ENCODE measurements around the gene UBE2D3. TPM values are rescaled to one million over a fixed set of nuclear protein-coding genes. Genes with fewer than 3 reads are reported as not detected.
A peak's percentile ranks its signal among the peaks of the same experiment; 100 is the strongest.

The UBE2D3 gene
- total RNA-seq, 1 donor, result 399 TPM

GRCh38 chr4:102815981-102816380 is 11.4 kb downstream of the UBE2D3 start:
- DNase-seq (ENCODE audit: low read depth), result peak; percentile 67
- H3K4me3 ChIP-seq (ENCODE audit: low read depth, low read length), result no peak overlapping the region
- TF ChIP-seq CTCF (IDR thresholded peaks at IDR 0.05; ENCODE audit: insufficient read depth, low read depth, low read length), result no peak

DNA sequence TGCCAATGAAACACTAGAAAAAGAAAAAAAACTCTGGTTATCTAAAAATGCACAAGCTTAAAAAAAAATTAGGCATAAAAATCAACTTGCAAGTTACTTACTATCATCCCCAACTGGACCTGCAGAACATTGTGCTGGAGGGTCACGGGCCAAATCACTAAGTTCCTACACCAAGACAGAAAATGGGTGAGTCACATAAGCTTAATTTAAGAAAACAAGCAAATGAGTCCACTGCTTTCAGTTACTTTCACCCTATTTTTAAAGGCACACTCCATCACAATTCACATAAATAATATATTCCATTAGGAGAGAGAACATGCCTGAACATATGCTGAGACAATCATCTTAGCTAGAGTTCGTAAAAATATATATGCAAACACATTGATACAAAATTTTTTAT is 17.7 kb downstream of the UBE2D3 start:
- no peak for DNase-seq (ENCODE audit: low read depth)
- no peak overlapping the region for H3K4me3 ChIP-seq (ENCODE audit: low read depth, low read length)
- TF ChIP-seq CTCF (IDR thresholded peaks at IDR 0.05; ENCODE audit: insufficient read depth, low read depth, low read length), result no peak

GRCh38 chr4:102809190-102809589 is 18.2 kb downstream of the UBE2D3 start:
- DNase-seq (ENCODE audit: low read depth), result no peak
- no peak for TF ChIP-seq CTCF (IDR thresholded peaks at IDR 0.05; ENCODE audit: insufficient read depth, low read depth, low read length)
- no peak overlapping the region for H3K4me3 ChIP-seq (ENCODE audit: low read depth, low read length)

DNA sequence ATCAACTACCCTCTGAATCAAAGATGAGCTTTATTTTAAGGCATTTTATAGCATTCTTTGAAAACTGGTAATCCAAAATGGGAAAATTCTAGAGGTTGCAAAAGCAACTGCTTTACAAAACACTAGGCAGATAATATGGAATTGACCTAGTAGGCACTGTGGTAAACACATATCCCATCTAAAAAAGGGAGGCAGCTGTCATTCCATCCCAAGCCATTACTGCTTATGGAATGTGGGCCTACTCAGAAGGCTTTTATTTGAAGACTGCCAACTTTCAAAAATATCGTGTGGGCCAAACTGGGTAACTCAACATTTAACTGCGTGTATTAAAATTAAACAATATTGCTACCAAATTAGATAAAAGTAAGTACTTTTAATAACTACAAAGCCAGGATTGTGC is 19.3 kb downstream of the UBE2D3 start:
- no peak for DNase-seq (ENCODE audit: low read depth)
- no peak for TF ChIP-seq CTCF (IDR thresholded peaks at IDR 0.05; ENCODE audit: insufficient read depth, low read depth, low read length)
- no peak overlapping the region for H3K4me3 ChIP-seq (ENCODE audit: low read depth, low read length)

GRCh38 chr4:102807345-102807744 is 20.0 kb downstream of the UBE2D3 start:
- no peak for DNase-seq (ENCODE audit: low read depth)
- H3K4me3 ChIP-seq (ENCODE audit: low read depth, low read length), result no peak overlapping the region
- no peak for TF ChIP-seq CTCF (IDR thresholded peaks at IDR 0.05; ENCODE audit: insufficient read depth, low read depth, low read length)

GRCh38 chr4:102799816-102800215 is 27.5 kb downstream of the UBE2D3 start:
- H3K4me3 ChIP-seq (ENCODE audit: low read depth, low read length), result no peak overlapping the region
- DNase-seq (ENCODE audit: low read depth), result no peak
- TF ChIP-seq CTCF (IDR thresholded peaks at IDR 0.05; ENCODE audit: insufficient read depth, low read depth, low read length), result no peak

DNA sequence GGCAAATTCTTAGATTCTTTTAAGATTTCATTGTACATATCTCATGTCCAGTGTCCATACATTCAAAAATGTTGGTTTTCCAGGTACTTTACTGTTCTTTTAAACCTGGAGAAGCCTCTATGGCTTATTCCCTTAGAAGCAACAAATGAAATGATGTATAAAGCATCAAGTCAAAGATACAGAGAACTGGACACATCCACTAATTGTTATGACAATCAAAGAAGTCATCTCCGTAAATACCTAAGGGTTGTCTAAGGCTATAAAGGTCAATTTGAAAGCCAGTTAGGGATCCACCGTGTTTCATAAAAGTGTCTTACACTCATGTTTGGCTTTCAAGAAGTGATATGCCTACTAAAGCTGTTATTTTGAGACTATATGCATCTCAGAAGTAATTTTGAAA is 32.4 kb downstream of the UBE2D3 start:
- TF ChIP-seq CTCF (IDR thresholded peaks at IDR 0.05; ENCODE audit: insufficient read depth, low read depth, low read length), result no peak
- H3K4me3 ChIP-seq (ENCODE audit: low read depth, low read length), result no peak overlapping the region
- DNase-seq (ENCODE audit: low read depth), result no peak
